Cardiac fibroblast (primary cell): ENCODE results near the gene TMEM221.

Source experiments
- DNase-seq, 2 donors: peaks; one replicate each; pipeline versions ENCODE4 v3.0.0 to v3.0.0-alpha.2; 2010; ENCODE audit warnings: low read depth in 2 of 2
- H3K4me3 ChIP-seq, 2 donors: replicated peaks in 1 of 2; 1 replicate in 1 of 2; 2 replicates in 1 of 2; pipeline ENCODE4 v1.5.1; 2011; ENCODE audit warnings: low read depth in 2 of 2, low read length in 2 of 2, mild to moderate bottlenecking in 2 of 2, moderate library complexity in 1 of 2
- CTCF ChIP-seq: IDR thresholded peaks from one replicate; pipeline ENCODE4 v1.5.1; 2011; ENCODE audit warnings: low read depth, mild to moderate bottlenecking, low read length, inconsistent platforms

TMEM221 gene

GRCh38 chr19:17448131-17448967, at the start of gene TMEM221:
TMEM221 (minus strand) TSS chr19:17448668; CDS start chr19:17448462, 206 bp downstream.
- peak within 1 kb of the TSS; percentile 39 to 43 for H3K4me3 ChIP-seq
- TF ChIP-seq CTCF = peak; percentile 45
- DNase-seq = peak; percentile 30

GRCh38 chr19:17497149-17497798, 48.8 kb upstream of the TMEM221 start:
- no peak overlapping the region for H3K4me3 ChIP-seq
- no peak for TF ChIP-seq CTCF
- DNase-seq = no peak

GRCh38 chr19:17496337-17496997, 48.0 kb upstream of the TMEM221 start:
- TF ChIP-seq CTCF = peak; percentile 98
- DNase-seq = peak; percentile 73 to 75
- no peak overlapping the region for H3K4me3 ChIP-seq

- DNase-seq = no peak
Measured at GRCh38 chr19:17495639-17496296, 47.3 kb upstream of the TMEM221 start.

GRCh38 chr19:17491287-17491686, 42.8 kb upstream of the TMEM221 start:
- no peak overlapping the region for H3K4me3 ChIP-seq
- TF ChIP-seq CTCF = no peak
- no peak for DNase-seq

More at GRCh38 chr19:17495639-17496296, 47.3 kb upstream of the TMEM221 start:
- no peak for TF ChIP-seq CTCF
- no peak overlapping the region for H3K4me3 ChIP-seq

GRCh38 chr19:17490411-17490810, 41.9 kb upstream of the TMEM221 start:
- no peak for DNase-seq
- no peak overlapping the region for H3K4me3 ChIP-seq
- TF ChIP-seq CTCF = no peak
